Activated gamma-delta T cell (primary cell): ENCODE results near the gene DMXL1.
"Not testable (repeated sequence)": the region's sequence is repeated elsewhere in the genome, so short reads cannot be mapped to it uniquely, and the experiment has no call there.

Experiments
- DNase-seq: peaks from one replicate; lab custom pipeline; 2025; lab: John Stamatoyannopoulos, UW

DMXL1 gene

DNA sequence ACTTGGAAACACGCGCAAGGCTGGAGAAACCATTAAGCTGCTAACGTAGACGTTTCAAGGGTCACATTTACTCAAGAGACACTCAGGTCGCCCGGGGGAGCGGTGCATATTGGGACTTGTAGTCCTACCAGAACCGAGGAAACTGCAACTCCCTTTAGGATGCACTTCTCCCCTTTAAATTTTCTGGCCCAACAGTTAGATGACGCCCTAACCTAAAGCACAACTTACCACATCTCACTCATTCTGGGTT lies 384 bp upstream of the DMXL1 start:
- DNase-seq, result no peak

DNA sequence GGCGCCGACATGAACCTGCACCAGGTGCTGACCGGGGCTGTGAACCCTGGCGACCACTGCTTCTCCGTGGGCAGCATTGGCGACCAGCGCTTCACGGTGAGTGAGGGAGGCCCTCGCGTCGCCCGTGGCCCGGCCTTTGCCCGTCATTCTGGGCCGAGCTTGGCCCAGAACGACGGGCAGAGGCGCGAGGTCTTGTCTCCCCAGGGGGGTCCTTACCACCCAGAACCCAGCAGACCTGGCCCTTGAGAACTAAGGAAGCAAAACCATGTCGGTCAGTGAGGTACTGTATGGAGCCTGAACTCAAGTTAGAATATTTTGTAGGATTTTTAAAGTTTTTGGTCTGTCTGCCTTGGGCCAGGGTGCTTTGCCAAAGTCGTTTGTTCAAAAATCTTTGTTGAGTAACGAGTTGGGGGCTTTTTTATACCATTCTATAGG lies 691 bp downstream of the DMXL1 start:
- no peak for DNase-seq

DNA sequence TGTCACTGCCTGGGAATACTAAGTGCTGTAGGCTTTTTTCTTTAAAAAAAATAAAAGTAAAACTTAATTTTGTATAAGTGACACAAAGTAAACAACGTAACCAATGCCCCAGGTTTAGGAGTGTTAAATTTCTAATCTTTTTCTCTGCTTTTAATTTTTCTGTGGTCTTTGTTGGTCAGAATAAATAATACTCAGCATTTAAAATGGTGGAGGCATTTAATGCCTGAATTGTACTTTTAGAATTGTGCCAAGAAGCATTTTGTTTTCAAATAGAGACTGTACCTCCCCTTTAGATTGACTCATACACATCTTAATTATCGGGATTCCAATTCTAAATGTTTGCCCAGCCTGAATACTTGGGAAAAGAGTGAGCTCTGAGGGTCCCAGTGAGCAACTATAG lies 1.6 kb downstream of the DMXL1 start:
- DNase-seq, result no peak

DNA sequence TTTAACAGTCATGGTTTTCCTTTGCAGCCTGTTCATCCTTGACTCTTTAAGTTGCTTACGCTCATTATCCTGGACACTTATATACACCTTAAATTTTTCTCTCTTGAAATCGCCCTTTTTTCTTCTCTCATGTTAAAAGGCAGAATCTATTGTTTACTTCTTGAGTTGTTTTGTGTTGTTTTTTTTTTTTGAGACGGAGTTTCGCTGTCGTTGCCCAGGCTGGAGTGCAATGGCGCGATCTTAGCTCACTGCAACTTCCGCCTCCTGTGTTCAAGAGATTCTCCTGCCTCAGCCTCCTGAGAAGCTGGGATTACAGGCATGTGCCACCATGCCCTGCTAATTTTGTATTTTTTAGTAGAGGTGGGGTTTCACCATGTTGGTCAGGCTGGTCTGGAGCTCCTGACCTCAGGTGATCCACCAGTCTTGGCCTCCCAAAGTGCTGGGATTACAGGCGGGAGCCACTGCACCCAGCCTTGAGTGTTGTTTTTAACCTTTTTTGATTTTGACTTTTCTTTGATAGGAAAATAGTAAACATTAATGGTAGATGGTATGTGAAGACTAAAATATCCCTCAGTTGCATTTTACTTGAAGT lies 3.0 kb downstream of the DMXL1 start:
- DNase-seq, result not testable (repeated sequence)

- no peak for DNase-seq
These were observed 3.5 kb downstream of the DMXL1 start for GRCh38 chr5:119074419-119074818.

DNA sequence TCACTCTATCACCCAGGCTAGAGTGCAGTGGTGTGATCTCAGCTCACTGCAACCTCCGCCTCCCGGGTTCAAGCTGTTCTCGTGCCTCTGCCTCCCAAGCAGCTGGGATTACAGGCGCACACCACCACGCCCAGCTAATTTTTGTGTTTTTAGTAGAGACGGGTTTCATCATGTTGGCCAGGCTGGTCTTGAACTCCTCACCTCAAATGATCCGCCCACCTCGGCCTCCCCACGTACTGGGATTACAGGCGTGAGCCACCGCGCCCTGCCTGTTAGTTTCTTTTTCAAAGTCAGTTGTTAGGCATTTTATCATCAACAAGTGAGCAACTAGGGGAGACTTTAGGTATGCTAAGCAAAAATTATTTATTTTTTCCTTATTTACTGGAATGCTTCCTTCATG lies 4.4 kb downstream of the DMXL1 start:
- DNase-seq, result not testable (repeated sequence)

DNA sequence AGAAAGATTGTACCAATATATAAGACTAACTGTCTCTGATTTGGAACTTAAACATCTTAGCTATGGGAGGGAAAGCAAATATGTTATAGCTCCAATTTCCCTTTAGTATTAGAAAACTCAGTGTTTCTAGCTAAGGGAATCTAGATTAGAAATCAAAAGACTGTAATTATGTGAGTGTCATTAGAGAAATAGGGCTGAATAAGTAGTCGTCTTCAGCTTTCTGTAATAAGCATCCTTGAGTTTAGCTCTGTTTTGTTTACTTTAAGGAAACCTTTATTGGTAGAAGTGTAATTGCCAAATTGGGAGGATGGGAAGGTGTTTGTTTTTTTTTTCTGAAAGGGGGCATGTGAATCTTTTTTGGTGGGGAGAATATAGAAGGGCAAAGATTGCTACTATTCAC lies 5.2 kb downstream of the DMXL1 start:
- no peak for DNase-seq

GRCh38 chr5:119077444-119077843 lies 6.6 kb downstream of the DMXL1 start:
- DNase-seq, result no peak

- DNase-seq, result no peak
These were observed 7.4 kb downstream of the DMXL1 start for GRCh38 chr5:119078071-119078846.

- DNase-seq, result no peak
These were observed 8.0 kb downstream of the DMXL1 start for GRCh38 chr5:119078861-119079260.

GRCh38 chr5:119079318-119079921 lies 8.5 kb downstream of the DMXL1 start:
- no peak for DNase-seq

- DNase-seq, result no peak
These were observed 10.0 kb downstream of the DMXL1 start for GRCh38 chr5:119080936-119081335.

GRCh38 chr5:119082691-119083090 lies 11.8 kb downstream of the DMXL1 start:
- DNase-seq, result no peak

- DNase-seq, result no peak
These were observed 12.8 kb downstream of the DMXL1 start for GRCh38 chr5:119083679-119084078.

- DNase-seq, result no peak
These were observed 17.6 kb downstream of the DMXL1 start for GRCh38 chr5:119088438-119088837.

GRCh38 chr5:119095611-119096010 lies 24.7 kb downstream of the DMXL1 start:
- no peak for DNase-seq

DNA sequence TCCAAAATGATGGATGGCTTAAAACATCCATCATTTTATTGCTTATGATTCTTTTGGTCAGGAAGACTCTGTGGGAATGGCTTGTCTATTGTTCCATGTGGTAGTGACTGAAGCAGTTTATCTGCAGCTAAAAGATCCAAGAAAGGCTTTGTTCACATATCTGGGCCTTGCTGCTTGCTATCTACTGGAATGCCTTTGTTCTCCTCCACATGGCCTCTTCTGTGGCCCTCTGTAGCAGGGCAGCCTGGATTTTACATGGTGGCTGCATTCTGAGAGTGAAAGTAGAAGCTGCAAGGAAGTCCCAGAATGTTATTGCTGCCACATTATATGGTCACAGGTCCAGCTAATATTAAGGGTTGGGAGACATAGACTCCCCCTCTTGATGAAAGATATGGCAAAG lies 35.1 kb downstream of the DMXL1 start:
- no peak for DNase-seq

DNA sequence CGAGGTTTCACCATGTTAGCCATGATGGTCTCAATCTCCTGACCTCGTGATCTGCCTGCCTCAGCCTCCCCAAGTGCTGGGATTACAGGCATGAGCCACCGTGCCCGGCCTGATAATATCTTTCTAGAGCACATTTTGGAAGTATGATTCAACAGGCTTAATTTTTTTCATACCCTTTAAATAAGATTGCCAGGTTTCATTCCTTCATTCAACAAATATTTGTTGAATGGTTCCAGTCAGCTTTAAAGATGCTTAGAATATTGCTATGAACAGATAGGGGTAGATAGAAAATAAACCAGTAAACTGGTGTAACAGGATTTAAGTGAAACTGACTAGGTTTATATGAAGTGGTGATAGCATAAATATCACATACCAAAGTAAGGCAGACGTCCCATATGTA lies 41.3 kb downstream of the DMXL1 start:
- DNase-seq, result no peak

- no peak for DNase-seq
These were observed 46.4 kb downstream of the DMXL1 start for GRCh38 chr5:119117237-119117636.

GRCh38 chr5:119118000-119118399 lies 47.1 kb downstream of the DMXL1 start:
- no peak for DNase-seq

DNA sequence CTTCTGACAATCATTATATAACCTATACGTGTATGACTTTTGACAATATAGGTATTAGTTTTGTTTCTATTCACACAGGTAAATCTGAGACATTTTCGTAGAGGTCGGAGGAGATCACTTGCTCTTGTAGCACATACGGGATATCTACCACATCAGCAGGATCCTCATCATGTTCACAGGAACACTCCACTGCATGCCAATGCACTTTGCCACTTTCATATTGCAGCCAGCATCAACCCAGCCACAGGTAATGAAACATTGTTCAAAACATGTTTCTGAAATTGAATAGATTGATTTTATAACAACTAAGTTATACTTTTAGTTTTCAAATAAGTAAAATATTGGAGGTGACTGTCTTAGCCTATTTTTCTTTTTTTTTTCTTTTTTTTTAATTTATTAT lies 50.0 kb downstream of the DMXL1 start:
- no peak for DNase-seq

DNA sequence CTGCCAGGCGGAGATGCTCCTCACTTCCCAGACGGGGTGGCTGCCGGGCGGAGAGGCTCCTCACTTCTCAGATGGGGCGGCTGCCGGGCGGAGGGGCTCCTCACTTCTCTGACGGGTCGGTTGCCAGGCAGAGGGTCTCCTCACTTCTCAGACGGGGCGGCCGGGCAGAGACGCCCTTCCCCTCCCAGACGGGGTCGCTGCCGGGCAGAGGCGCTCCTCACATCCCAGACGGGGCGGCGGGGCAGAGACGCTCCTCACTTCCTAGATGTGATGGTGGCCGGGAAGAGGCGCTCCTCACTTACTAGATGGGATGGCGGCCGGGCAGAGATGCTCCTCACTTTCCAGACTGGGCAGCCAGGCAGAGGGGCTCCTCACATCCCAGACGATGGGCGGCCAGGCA lies 51.6 kb downstream of the DMXL1 start:
- not testable (repeated sequence) for DNase-seq

GRCh38 chr5:119123280-119123679 lies 52.4 kb downstream of the DMXL1 start:
- no peak for DNase-seq

GRCh38 chr5:119129770-119130169 lies 58.9 kb downstream of the DMXL1 start:
- DNase-seq, result no peak
